Umbilical cord (tissue), 2 donors: ENCODE data around the gene GPR27. TPM values are rescaled to one million over a fixed set of nuclear protein-coding genes. Genes with fewer than 3 reads are reported as not detected.

ENCODE experiments used
- DNase-seq: peaks from one replicate; pipeline ENCODE4 v3.0.0-alpha.2; 2015; ENCODE audit warnings: low spot score
- total RNA-seq: library from RNA; depleted of rRNA; stranded (reverse); fragments of >200 nt; gene quantifications from one replicate; pipeline ENCODE4 v1.2.3, GENCODE V29; 2014; ENCODE audit warnings: low replicate concordance; ENCODE audit not compliant: insufficient read depth

Gene GPR27
- total RNA-seq, 1 donor from 2014 or later: 1.2 TPM

DNA sequence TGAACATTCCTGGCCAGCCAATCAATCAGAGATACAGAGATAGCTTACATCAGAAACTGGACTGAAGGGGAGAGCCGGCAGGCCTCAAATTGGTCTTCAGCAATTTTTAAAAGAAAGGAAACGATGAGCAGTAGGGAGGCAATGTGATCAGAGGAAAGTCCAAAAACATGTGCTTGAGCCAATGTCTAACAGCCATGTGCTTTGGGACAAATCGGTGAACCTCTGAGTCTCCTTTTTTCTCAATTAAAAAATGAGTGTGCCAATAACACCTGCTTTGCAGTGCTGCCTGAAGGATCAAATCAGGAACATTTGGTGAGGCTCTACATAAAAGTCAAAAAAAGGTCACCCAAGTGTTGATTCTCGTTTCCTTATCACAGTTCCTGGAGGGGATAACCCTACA, 21.0 kb upstream of the GPR27 start:
- DNase-seq: no peak

DNA sequence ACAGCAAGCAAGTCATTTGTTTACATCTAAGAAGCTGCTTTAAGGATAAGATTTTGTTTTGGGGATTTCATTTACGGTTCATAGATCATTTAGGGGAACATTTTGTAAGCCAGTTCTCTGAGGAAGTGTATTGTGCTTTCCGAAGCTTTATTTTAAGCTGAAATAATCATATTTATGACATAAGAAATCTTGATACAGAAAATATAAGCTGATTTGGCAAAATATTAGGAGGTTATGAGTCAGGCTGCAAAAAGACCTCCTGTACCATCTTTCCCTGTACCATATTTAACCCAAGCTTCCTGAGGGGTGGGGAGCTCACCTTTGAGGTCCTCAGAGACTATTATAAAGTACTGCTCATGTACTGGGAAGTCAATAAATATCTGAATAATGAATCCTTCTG, 20.3 kb upstream of the GPR27 start:
- no peak for DNase-seq

DNA sequence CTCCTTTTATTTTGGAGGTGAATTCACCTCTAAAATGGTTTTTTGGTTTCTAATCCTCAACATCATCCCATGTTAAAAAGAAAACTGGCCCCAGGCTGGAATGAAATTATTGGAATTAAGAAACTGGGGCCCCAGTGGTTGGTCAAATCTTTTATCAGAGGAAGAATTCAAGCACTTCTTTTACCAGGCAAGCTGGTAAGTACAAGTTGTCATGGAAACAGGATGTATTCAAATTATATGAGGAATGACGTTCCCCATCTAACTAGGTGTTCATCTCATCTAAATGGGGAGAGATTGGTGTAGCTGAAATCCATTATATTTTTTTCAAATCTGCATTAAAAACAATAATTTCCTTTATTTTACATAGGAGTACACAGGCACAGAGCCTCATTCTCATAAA, 18.8 kb upstream of the GPR27 start:
- DNase-seq: no peak

DNA sequence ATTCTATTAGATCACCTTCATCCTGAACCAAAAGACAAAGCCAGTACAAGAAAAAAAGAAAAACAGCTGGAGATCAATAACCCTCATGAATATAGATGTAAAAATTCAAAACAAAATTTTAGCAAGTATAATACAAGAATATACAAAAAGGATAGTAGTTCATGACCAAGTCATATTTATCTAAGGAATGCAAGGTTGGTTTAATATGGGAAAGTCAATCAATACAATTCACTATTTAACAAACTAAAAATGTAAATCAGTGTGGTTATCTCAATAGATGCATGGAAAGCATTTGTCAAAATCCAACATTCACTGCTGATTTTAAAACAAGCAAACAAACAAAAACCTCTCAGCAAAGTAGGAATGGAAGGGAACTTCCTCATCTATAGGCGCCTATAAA, 11.0 kb upstream of the GPR27 start:
- DNase-seq: no peak

DNA sequence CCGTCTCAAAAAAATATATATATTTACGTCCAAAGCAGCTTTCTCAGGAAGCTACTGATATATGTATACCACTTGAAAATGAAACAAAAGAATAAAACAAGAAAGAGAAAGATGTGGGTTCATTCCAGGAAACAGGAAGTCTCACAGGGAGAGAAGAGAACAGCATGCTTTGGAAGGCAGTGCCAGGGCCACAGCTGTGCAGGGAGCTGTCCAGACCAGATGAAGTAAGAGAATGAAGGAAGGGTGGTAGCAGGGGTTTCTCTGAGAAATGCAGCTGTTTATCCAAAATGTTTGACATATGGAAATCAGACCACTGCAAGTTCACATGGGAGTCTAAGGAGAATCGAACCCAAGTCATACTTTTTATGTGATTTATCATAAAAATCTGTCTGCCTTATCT, 8.9 kb upstream of the GPR27 start:
- no peak for DNase-seq

DNA sequence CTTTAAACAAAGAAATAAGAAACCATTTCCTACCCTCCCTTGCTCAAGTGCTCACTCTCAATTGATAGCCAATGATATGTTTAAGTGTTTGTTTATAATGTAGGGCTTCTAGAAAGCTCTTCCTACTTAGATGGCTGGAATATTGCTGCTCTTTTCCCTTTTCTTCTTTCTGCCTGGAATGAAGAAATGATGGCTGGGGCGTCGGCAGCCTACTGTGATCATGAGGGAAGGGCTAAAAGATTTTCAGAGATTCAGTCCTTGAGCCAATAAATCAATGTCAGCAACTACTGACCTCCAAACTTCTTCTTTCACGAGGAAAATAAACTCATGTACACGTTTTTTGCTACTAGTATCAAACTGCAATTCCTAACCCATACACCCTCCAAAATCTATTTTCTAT, 2.1 kb upstream of the GPR27 start:
- no peak for DNase-seq

DNA sequence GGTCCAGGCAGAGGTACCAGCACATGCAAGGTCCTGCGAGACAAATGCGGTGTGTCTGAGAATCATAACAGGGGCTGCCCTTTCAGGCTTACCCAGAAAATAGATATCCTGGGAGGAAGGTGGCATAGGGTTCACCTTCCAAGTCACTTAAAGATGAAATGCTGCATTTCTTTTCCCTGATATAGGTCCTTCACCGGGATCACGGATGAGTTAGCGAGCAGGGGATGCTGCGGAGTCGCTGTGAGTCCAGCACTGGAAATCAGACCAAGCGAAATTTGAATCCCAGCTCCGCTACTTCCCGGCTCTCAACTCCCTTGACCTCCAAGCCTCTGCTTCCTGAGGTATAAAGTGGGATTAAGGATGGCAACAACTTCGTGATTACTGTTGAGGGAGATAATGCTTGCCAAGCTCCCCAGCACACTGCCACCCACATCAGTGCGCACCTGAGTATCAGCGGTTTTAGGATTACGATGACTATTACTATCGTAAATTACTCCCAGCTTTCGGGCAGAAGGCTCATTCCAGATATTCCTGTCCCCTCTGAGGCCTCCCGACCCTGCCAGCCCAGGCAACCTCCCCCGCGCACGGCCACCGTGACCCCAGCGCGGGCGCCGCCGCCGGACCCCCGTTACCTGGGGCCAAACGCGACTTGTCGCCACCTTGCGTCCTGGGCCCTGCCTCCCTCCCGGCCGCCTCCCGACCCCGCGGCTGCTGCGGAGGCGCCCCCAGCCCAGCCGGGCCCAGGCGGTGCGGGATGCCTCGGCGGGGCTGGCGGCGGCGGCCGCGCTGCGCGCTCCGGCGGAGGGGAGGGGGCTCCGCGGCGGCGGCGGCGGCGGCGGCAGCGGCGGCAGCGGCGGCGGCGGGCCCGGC, 589 bp upstream of the GPR27 start:
- no peak for DNase-seq

DNA sequence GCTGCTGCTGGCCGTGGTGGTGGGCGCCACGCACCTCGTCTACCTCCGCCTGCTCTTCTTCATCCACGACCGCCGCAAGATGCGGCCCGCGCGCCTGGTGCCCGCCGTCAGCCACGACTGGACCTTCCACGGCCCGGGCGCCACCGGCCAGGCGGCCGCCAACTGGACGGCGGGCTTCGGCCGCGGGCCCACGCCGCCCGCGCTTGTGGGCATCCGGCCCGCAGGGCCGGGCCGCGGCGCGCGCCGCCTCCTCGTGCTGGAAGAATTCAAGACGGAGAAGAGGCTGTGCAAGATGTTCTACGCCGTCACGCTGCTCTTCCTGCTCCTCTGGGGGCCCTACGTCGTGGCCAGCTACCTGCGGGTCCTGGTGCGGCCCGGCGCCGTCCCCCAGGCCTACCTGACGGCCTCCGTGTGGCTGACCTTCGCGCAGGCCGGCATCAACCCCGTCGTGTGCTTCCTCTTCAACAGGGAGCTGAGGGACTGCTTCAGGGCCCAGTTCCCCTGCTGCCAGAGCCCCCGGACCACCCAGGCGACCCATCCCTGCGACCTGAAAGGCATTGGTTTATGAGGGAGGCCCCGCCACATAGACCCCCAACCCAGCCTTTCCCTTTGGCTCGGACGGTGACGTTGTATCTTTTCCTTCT, 1.1 kb downstream of the GPR27 start:
- no peak for DNase-seq

DNA sequence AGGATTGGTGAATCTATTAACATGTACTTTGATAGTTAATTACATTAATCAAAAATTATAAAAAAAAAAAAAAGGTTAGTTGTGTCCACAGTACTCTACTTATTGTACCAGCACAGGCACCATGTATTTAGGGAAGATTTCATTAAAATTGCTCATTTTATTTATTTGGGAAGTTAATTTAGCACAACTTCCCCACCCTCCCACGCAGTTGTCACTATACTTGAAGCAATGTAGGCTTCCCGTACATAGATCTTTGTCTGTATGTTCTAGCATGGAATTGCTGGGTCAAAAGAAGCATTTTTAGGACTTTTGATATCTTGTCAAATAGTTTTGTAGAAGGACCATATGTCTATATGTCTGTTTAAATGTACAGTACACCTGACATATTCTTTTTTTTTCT, 4.4 kb downstream of the GPR27 start:
- DNase-seq: no peak

DNA sequence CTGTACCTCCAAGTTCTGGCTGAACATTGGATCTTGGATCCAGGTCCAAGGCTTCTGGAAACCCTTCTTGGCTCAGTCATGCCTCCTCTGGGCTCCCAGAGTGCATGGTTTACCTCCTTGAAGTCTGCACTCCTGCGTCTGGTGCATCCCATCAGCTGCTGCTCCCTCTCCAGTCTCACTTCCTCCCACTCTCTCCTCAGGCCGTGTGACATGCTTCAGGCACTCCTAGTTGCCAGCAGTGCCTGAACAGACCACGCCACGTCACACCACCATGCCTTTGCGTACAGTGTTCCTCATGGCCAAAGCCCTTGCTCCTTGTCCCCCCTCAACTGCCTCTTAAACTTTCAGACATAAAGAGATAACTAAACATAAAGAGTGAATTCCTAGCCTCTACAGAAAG, 5.7 kb downstream of the GPR27 start:
- no peak for DNase-seq

DNA sequence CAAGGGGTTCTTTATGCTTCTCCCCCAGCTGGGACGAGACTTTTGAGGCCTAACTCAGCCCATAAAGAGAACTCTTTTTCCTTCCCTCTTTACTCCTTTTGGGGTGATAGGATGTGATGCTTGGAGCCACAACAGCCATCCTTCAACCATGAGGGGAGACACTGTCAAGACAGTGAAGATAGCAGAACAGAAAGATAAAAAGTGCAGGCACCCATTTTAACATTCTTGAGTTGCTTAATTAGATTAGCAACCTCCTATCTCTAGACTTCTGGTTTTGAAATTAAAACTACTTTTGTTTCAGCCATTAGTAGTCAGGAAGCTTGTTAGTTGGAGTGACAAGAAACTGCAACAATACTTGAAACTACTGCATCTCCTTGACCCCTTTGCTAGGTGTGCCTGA, 6.5 kb downstream of the GPR27 start:
- no peak for DNase-seq

DNA sequence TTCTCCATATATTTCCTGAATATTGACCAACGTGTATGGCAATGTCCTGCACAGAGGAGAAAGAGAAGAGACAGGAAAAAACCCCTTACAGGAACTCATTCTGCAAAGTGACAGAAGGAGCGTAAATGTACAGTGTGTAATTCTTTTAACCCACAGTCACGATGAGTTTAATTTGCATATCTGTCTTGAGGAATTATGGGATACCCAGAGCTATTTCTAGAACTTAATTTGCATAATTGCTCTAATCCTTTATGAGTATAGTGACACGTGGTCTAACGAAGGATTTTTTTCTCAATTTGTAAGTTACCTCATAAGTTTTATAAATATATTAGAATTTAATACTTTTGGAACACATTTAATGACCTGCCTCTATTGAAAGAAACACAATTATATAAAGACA, 9.8 kb downstream of the GPR27 start:
- no peak for DNase-seq

DNA sequence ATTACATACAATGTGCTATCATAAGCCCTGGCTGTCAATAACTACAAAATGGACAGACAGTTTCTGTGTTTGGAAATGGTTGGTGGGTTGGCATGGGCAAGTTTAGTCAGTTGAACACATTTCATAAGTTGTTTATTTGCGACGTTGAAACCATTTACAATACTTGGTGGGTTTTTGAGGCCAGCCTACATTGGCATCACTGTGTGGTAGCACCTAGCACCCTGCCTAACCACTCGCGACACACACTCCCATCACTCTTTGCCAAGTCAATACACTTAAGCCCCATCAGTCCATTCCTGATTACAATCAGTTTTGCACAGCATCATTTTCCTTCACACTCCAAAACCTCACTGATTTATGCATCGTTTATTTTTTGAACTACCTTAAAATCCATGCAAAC, 17.5 kb downstream of the GPR27 start:
- no peak for DNase-seq

DNA sequence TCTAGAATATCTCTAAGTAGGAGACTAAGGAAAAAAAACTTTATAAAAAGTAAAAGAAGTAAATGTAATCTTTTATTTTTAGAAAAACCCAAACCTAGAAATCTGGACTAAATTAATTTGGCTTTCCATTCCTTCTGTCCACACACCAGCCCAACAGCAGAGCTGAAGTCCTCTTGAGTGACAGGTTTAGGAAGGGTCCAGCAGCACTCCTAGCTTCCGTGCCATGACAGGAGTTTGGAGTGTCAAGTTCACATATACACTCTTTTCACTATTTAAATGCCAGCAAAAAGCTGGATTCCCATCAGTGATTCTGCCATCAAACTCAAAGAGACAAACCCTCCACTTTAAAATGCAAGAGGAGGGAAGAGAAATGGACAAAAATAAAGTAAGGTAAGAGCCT, 18.2 kb downstream of the GPR27 start:
- no peak for DNase-seq

DNA sequence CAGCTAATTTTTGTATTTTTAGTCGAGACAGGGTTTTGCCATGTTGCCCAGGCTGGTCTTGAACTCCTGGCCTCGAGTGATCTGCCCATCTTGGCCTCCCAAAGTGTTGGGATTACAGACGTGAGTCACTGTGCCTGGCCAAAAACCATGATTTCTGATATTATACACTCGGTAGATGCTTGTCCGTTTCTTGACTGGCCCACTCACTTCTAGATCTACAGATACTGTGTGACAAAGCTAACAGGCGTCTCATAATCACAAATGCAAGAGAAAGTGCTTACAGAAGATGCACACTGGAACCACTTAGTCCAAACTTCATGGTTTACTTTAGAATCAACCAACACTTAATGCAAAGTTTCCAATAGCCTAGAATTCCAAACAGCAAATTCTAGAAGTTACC, 22.9 kb downstream of the GPR27 start:
- no peak for DNase-seq

DNA sequence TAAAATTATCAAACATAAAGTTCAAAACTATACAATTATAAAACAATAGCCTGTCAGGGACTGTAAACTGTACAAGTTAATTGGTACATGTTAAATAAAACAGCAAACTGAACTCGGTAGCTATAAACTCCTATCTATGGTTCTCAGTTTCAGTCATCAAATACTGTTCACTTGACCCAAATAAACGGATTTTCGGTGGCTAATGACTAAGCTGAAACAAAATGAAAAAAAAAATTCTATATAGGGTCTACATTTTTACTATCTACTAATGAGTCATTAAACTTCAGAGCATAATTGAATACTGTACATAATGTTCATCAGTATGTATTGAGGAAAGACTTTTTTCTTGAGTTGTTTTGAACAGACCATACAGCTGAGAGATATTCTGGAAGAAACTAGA, 24.7 kb downstream of the GPR27 start:
- DNase-seq: no peak

DNA sequence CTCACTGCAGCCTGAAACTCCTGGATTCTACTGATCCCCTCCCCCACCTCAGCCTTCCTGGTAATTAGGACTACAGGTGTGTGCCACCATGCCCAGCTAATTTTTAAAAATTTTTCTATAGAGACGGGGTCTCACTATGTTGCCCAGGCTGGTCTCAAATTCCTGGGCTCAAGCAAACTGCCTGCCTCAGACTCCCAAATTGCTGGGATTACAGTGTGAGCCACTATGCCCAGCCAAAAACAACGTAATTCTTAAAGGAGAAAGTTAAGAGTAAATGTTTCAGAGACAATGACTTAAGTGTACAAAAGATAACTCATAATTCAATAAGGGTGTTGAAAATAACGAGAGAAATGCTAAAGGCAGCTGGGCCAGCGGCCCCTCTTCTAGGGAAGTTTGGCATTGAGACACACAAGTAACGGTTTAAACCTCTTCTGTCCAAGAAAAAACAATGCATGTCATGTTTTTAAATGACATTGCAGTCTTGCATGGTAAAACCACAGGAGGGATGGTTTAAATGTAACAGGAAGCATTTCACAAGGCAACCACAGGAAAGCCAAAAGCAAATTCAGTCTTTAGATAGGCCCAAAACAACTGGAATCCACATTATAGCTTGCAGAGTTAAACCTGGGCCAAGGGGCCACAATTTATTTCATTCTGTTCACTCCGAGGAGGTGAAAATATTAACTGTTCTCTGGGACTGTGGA, 26.2 kb downstream of the GPR27 start:
- DNase-seq: no peak

DNA sequence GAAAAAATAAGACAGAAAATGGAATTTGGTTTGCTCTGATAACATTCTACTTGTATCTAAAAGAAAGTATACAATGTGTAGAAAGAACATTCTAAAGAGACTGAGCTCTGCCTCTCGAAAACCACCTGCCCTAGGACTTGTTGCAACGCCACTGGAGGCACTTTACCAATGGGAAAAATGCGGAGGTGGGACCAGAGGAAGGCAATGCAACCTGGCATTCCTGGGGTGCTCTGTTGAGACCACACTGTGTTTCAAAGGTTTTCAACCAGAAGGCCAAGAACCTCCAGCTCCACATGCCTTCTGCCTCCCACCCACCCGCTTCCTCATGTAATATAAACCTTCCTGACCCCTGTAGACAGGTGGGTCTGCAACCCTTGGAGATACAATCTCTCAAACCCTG, 26.8 kb downstream of the GPR27 start:
- no peak for DNase-seq

DNA sequence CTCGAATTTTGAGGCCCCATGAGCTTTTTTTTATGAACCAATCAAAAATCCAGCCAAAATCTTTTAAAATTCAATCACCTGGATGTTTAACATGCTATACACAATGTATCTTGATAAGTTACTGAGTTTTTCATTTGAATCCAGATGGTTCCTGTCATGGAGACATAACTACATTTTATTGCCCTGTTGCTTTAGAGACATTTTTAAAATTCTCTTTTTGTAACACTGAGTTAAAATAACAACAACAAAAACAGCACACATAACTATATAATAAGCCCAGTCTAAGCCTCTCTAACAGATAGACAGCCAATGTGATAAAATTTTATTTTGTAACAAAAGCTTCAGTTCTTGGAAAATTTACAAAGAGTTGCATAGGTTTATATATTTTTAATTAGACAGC, 29.5 kb downstream of the GPR27 start:
- DNase-seq: no peak

DNA sequence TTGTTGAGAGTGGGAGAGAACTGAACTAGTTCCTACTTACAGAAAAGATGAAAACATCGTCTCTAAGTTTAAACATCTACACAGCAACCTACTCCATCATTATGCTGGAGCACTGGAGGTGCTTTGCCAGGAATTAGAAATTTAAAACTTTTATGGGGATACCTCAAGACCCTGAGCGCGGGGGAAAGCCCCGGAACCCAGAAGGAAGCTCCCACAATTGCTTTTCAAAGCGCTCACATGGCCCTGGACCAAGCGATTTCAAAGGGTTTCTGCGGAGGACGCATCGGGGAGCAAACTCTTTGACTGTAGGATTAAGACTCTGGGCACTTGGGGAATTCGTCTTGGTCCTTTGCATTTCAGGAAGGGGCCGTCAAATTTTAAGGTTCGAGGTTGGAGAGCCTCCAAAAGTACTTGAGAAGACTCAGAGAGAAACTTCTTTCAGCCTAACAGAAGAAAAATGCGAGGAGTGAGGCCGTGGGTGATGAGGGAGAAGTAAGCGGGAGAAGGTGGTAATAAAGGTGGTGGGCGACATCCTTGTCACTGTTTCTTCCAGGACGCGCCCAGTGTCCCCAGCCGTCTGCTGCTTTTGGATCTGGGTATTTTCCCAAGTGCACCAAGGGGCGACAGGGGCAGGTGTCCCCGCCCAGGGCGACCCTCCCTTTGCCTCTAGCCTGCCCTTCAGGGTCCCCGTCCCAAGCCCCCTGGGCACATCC, 30.7 kb downstream of the GPR27 start:
- DNase-seq: no peak

DNA sequence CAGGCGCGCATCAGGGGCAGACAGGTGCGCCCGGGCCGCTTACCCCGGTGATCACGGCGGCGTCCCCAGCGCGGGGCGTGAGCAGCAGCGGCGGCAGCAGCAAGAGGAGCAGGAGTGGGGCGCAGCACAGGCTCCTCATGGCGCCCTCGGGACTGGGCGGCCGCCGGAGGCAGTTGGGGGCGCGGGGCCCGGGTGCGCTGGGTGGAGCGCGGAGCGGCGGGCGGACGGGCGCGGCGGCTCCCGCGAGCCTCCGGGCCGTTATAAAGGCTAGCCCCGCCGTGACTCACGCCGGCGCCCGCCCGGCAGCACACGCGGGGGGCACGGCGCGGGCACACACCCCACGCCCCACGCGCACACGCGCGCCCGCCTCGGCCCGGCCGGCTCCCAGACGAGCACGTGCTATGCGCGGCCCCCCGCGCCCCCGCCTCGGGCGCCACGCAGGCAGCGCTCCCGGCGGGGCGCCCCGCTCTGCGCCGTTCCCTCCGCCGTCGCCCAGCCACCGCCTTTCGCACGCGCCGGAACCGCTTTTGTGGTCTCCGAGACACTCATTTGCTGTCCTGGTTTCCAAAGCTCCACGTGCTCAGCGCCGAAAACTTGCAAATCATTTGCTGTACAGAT, 31.4 kb downstream of the GPR27 start, which contains the start of gene PROK2:
Gene PROK2, minus strand, starts transcription at position 235 of the 618 bp plus-strand sequence. Its CDS starts 96 bp downstream, at position 139.
- no peak for DNase-seq
